IMR-90 (cell line): Measurements from ENCODE around the gene CUEDC2. TPM values are rescaled to one million over a fixed set of nuclear protein-coding genes. Genes with fewer than 3 reads are reported as not detected.
A peak's percentile ranks its signal among the peaks of the same experiment; 100 is the strongest.

ENCODE experiments used
- ATAC-seq: fragments of 200-7000 bp; cut with Tn5 transposase; 2 replicates; pipeline ENCODE4 v1.9.1; 2020; ENCODE audit warnings: low read depth, mild to moderate bottlenecking, moderate library complexity
- BruUV-seq: library from RNA; stranded (reverse); fragments of 400-500 nt; replicated peaks from 2 replicates; lab custom pipeline; 2021; lab: Mats Ljungman, UMichigan
- CTCF ChIA-PET: fragments of 300-600 bp; formaldehyde crosslinking; extraction: SDS; loops from one replicate; lab custom pipeline; 2021; ENCODE audit warnings: antibody characterized with exemption; lab: Yijun Ruan, JAX
- POLR2A ChIA-PET: fragments of 300-600 bp; sonication (Branson Sonifier 250); formaldehyde crosslinking; loops from one replicate; lab custom pipeline; 2022; ENCODE audit warnings: antibody characterized with exemption; ENCODE audit not compliant: unreplicated experiment; lab: Charles Lee
- DNase-seq: peaks from one replicate; pipeline ENCODE4 v3.0.0; 2013
- H2AFZ ChIP-seq: replicated peaks from 2 replicates; pipeline ENCODE3; 2013; ENCODE audit warnings: low read length, mild to moderate bottlenecking; ENCODE audit not compliant: poor library complexity
- H2AK5ac ChIP-seq: 2 replicates; pipeline ENCODE4 v1.6.1; 2013; ENCODE audit warnings: low read depth, low read length, inconsistent platforms
- H2AK9ac ChIP-seq: replicated peaks from 2 replicates; pipeline ENCODE3; 2013; ENCODE audit warnings: mild to moderate bottlenecking, low read depth, low read length, moderate library complexity; ENCODE audit not compliant: poor library complexity
- H2BK120ac ChIP-seq: 2 replicates; pipeline ENCODE4 v1.6.1; 2013; ENCODE audit warnings: low read depth, low read length, inconsistent platforms
- H2BK15ac ChIP-seq: 3 replicates; pipeline ENCODE4 v1.6.1; 2013; ENCODE audit warnings: low read depth, low read length, inconsistent platforms
- H2BK20ac ChIP-seq: 2 replicates; pipeline ENCODE4 v1.6.1; 2013; ENCODE audit warnings: low read depth, mild to moderate bottlenecking, inconsistent platforms, low read length, moderate library complexity
- H2BK5ac ChIP-seq: 2 replicates; pipeline ENCODE4 v1.6.1; 2013; ENCODE audit warnings: mild to moderate bottlenecking, low read depth, low read length, inconsistent platforms; ENCODE audit not compliant: poor library complexity, severe bottlenecking
- H3K14ac ChIP-seq: replicated peaks from 2 replicates; pipeline ENCODE4 v1.6.1; 2013; ENCODE audit warnings: low read depth, low read length, inconsistent platforms
- H3K18ac ChIP-seq: 2 replicates; pipeline ENCODE4 v1.6.1; 2013; ENCODE audit warnings: low read depth, low read length, control low read depth
- H3K23ac ChIP-seq: 2 replicates; pipeline ENCODE4 v1.6.1; 2013; ENCODE audit warnings: low read depth, low read length, inconsistent platforms
- H3K27ac ChIP-seq: 2 replicates; pipeline ENCODE4 v1.5.1; 2013; ENCODE audit warnings: mild to moderate bottlenecking, control low read depth, low read length; ENCODE audit not compliant: insufficient read depth
- H3K27me3 ChIP-seq: 2 replicates; pipeline ENCODE4 v1.6.1; 2013; ENCODE audit warnings: low read length; ENCODE audit not compliant: control insufficient read depth, insufficient read depth
- H3K36me3 ChIP-seq: 2 replicates; pipeline ENCODE4 v1.6.1; 2013; ENCODE audit warnings: low read length, mixed read lengths; ENCODE audit not compliant: control insufficient read depth, insufficient read depth
- H3K4ac ChIP-seq: 2 replicates; pipeline ENCODE4 v1.6.1; 2013; ENCODE audit warnings: low read depth, low read length, inconsistent platforms
- H3K4me1 ChIP-seq: 2 replicates; pipeline ENCODE4 v1.6.1; 2013; ENCODE audit warnings: low read length, mixed read lengths; ENCODE audit not compliant: control insufficient read depth, insufficient read depth
- H3K4me2 ChIP-seq: 2 replicates; pipeline ENCODE4 v1.6.1; 2013; ENCODE audit warnings: low read depth, mild to moderate bottlenecking, control low read depth, low read length, moderate library complexity
- H3K4me3 ChIP-seq: 2 replicates; pipeline ENCODE4 v1.5.1; 2013; ENCODE audit warnings: low read depth, mild to moderate bottlenecking, control low read depth, low read length, moderate library complexity; ENCODE audit not compliant: insufficient read depth
- H3K56ac ChIP-seq: 2 replicates; pipeline ENCODE4 v1.6.1; 2013; ENCODE audit warnings: low read length, inconsistent platforms; ENCODE audit not compliant: insufficient read depth; ENCODE audit errors: extremely low read depth
- H3K79me1 ChIP-seq, 2 experiments: 2 replicates each; pipeline ENCODE4 v1.6.1; 2013; ENCODE audit warnings: low read length in 2 of 2, inconsistent platforms in 1 of 2, low read depth in 1 of 2
- H3K9ac ChIP-seq: 2 replicates; pipeline ENCODE4 v1.6.1; 2013; ENCODE audit warnings: low read depth, low read length, control low read depth
- H3K9me1 ChIP-seq: 2 replicates; pipeline ENCODE4 v1.6.1; 2013; ENCODE audit warnings: low read length, inconsistent platforms; ENCODE audit not compliant: insufficient read depth
- H3K9me3 ChIP-seq: 2 replicates; pipeline ENCODE4 v1.6.1; 2013; ENCODE audit warnings: low read length; ENCODE audit not compliant: control insufficient read depth, insufficient read depth
- H4K20me1 ChIP-seq: 2 replicates; pipeline ENCODE4 v1.6.1; 2013; ENCODE audit warnings: low read length, inconsistent platforms; ENCODE audit not compliant: insufficient read depth
- H4K5ac ChIP-seq: 2 replicates; pipeline ENCODE4 v1.6.1; 2013; ENCODE audit warnings: mild to moderate bottlenecking, low read depth, low read length, control low read depth
- H4K8ac ChIP-seq, 2 experiments: 2 replicates each; pipeline ENCODE4 v1.6.1; 2013; ENCODE audit warnings: low read depth in 2 of 2, low read length in 2 of 2, control low read depth in 1 of 2, inconsistent platforms in 1 of 2
- H4K91ac ChIP-seq: 2 replicates; pipeline ENCODE4 v1.6.1; 2013; ENCODE audit warnings: low read depth, low read length, inconsistent platforms; ENCODE audit not compliant: insufficient read depth
- BHLHE40 ChIP-seq: fragments of 150-350 bp; IDR thresholded peaks from 2 replicates; pipeline ENCODE4 v1.6.1; 2016; ENCODE audit warnings: mild to moderate bottlenecking, low read depth, low read length
- CEBPB ChIP-seq: IDR thresholded peaks from 2 replicates; pipeline ENCODE4 v1.6.1; 2012; ENCODE audit warnings: low read depth, low read length, improper control_type of control experiment
- CHD1 ChIP-seq: IDR thresholded peaks from 2 replicates; pipeline ENCODE4 v1.6.1; 2012; ENCODE audit warnings: low read depth, low read length, improper control_type of control experiment
- FOS ChIP-seq: fragments of 150-350 bp; IDR thresholded peaks from 2 replicates; pipeline ENCODE4 v1.6.1; 2016; ENCODE audit warnings: low read depth, low read length
- MAFK ChIP-seq: IDR thresholded peaks from 2 replicates; pipeline ENCODE4 v1.6.1; 2012; ENCODE audit warnings: low read depth, low read length, improper control_type of control experiment
- MAZ ChIP-seq: IDR thresholded peaks from 2 replicates; pipeline ENCODE4 v1.6.1; 2012; ENCODE audit warnings: low read depth, mild to moderate bottlenecking, low read length, improper control_type of control experiment, moderate library complexity, borderline replicate concordance
- MXI1 ChIP-seq: IDR thresholded peaks from 2 replicates; pipeline ENCODE4 v1.6.1; 2012; ENCODE audit warnings: low read depth, mild to moderate bottlenecking, low read length, moderate library complexity, borderline replicate concordance
- NFE2L2 ChIP-seq: fragments of 150-350 bp; IDR thresholded peaks from 2 replicates; pipeline ENCODE4 v1.6.1; 2016; ENCODE audit warnings: low read depth, mild to moderate bottlenecking, low read length
- POLR2A ChIP-seq: IDR thresholded peaks from 2 replicates; pipeline ENCODE4 v1.6.1; 2012; ENCODE audit warnings: mild to moderate bottlenecking, low read depth, low read length
- RAD21 ChIP-seq: IDR thresholded peaks from 2 replicates; pipeline ENCODE4 v1.6.1; 2012; ENCODE audit warnings: low read length, improper control_type of control experiment
- RFX5 ChIP-seq: IDR thresholded peaks from 2 replicates; pipeline ENCODE4 v1.8.0; 2012; ENCODE audit warnings: low read depth, mild to moderate bottlenecking, low read length, moderate library complexity
- SMC3 ChIP-seq: fragments of 150-350 bp; IDR thresholded peaks from 2 replicates; pipeline ENCODE4 v1.6.1; 2016; ENCODE audit warnings: low read depth, mild to moderate bottlenecking, antibody characterized with exemption, low read length, moderate library complexity
- USF2 ChIP-seq: fragments of 150-350 bp; IDR thresholded peaks from 2 replicates; pipeline ENCODE4 v1.6.1; 2017; ENCODE audit warnings: mild to moderate bottlenecking, antibody characterized with exemption, low read length, low read depth
- WGBS, 2 experiments: methylation state at CpG; one replicate each; pipeline versions ENCODE4 v1.1.5 to v1.1.7; 2013; ENCODE audit warnings: missing lambda C conversion rate in 2 of 2; ENCODE audit not compliant: insufficient read length in 1 of 2; ENCODE audit errors: extremely low coverage in 2 of 2; 5-methylcytosine and 5-hydroxymethylcytosine counted together
- dilution Hi-C: fragments of 300-500 bp; cut with HindIII; formaldehyde crosslinking; loops from one replicate; pipeline ENCODE4 v1.14.3; 2018; ENCODE audit warnings: low sequenced_read_pairs; ENCODE audit not compliant: unreplicated experiment
- in situ Hi-C: fragments of 300-500 bp; cut with MboI; formaldehyde crosslinking; loops from 3 replicates; pipeline ENCODE4 v1.14.3; 2019; ENCODE audit warnings: low sequenced_read_pairs, inconsistent platforms, mixed read lengths
- intact Hi-C: fragments of 100-400 bp; cut with micrococcal nuclease; formaldehyde crosslinking; loops from 2 replicates; pipeline ENCODE4 v1.10.0; 2022
- polyA plus RNA-seq, 3 experiments: library from polyadenylated mRNA; depleted of rRNA; stranded (reverse); fragments of >200 nt; gene quantifications; 2 replicates each; pipeline ENCODE4 v1.2.3, GENCODE V29; 2012; ENCODE audit warnings: low replicate concordance in 1 of 3
- total RNA-seq: library from RNA; depleted of rRNA; stranded (reverse); fragments of >200 nt; gene quantifications from 2 replicates; pipeline ENCODE4 v1.2.3, GENCODE V29; 2012
- TF ChIP-seq, protein P1 (sequence below): conservative IDR thresholded peaks from 2 replicates; pipeline ENCODE4 v1.5.1; 2012; ENCODE audit warnings: mild to moderate bottlenecking, low read depth, low read length, improper control_type of control experiment

The CUEDC2 gene
- total and polyA plus RNA-seq, 2 of the 4 experiments (the other 2 are of a cell fraction): 55.7 to 84.9 TPM

- H2BK15ac ChIP-seq: peak overlapping the region; percentile 28; the same call in 1 of the 3 replicates
- H2BK120ac ChIP-seq: no peak overlapping the region; the same call in 1 of the 2 replicates
- H3K79me1 ChIP-seq: peaks cover 0 to 4% of the 10 kb centered on the region in 2 experiments; a peak in 1 of 4 replicates
- H3K23ac ChIP-seq: peak overlapping the region; percentile 71
- H3K4ac ChIP-seq: peak overlapping the region; percentile 52
- 33% methylated on average over 6 of the region's 24 CpGs; no CpG with 5 or more reads in 1 of the 2 experiments for WGBS, 2 experiments
- in situ Hi-C loops (no loop called here), dilution Hi-C loops (no loop called here), intact Hi-C loops (no loop called here)
- H2BK5ac ChIP-seq: no peak overlapping the region
- 0 out of 2 replicates have a peak overlapping the region, but pooled peaks have one; percentile 52 for H3K14ac ChIP-seq
- H2AK5ac ChIP-seq: peak overlapping the region; percentile 83
- 0 out of 2 replicates have a peak overlapping the region, but pooled peaks have one; percentile 8 for H4K5ac ChIP-seq
- DNase-seq (no peak), ATAC-seq (no peak)
- H2BK20ac ChIP-seq: peak overlapping the region; percentile 41; the same call in 1 of the 2 replicates
- peak overlapping the region; percentile 20 for H3K9ac ChIP-seq
- H3K9me1 ChIP-seq: peaks cover 11% of the 10 kb centered on the region; the same call in 1 of the 2 replicates
- no peaks in the 10 kb centered on the region for H3K36me3 ChIP-seq
- H3K18ac ChIP-seq: no peak overlapping the region; the same call in 1 of the 2 replicates
- peak overlapping the region; percentile 36 for H3K4me2 ChIP-seq
- peak overlapping the region; percentile 49; the same call in 1 of the 2 replicates for H4K91ac ChIP-seq
- no peaks in the 10 kb centered on the region for H3K9me3 ChIP-seq
- no peaks in the 10 kb centered on the region; the same call in 1 of the 2 replicates for H4K20me1 ChIP-seq
- H2AFZ ChIP-seq: peak overlapping the region; percentile 89
- peak overlapping the region; percentile 71 for H2AK9ac ChIP-seq
- H3K27me3 ChIP-seq: peaks cover 57% of the 10 kb centered on the region
- H3K27ac ChIP-seq: peak overlapping the region; percentile 8
- H3K4me3 ChIP-seq: peak overlapping the region; percentile 80
- H3K56ac ChIP-seq: no peak overlapping the region; the same call in 1 of the 2 replicates
- POLR2A ChIA-PET: no interaction called here
- peaks cover 8% of the 10 kb centered on the region; the same call in 1 of the 2 replicates for H3K4me1 ChIP-seq
- CTCF ChIA-PET: interaction anchor here (0.6 to 1.2 kb wide), 3 partner anchors 8 to 13 kb away, joined by 3 read pairs; no protein-coding TSS in a partner anchor
- H4K8ac ChIP-seq: peak overlapping the region; percentile 23 to 66; a peak in 3 of 4 replicates
- BruUV-seq: no TSS peak
- TF ChIP-seq BHLHE40 (no peak), CEBPB (no peak), USF2 (no peak), MAZ (no peak), SMC3 (no peak), FOS (no peak), CHD1 (no peak), NFE2L2 (no peak), POLR2A (no peak; the same call in 1 of the 2 replicates), MXI1 (no peak), RAD21 (no peak), MAFK (no peak), RFX5 (no peak)
- TF ChIP-seq, protein P1, sequence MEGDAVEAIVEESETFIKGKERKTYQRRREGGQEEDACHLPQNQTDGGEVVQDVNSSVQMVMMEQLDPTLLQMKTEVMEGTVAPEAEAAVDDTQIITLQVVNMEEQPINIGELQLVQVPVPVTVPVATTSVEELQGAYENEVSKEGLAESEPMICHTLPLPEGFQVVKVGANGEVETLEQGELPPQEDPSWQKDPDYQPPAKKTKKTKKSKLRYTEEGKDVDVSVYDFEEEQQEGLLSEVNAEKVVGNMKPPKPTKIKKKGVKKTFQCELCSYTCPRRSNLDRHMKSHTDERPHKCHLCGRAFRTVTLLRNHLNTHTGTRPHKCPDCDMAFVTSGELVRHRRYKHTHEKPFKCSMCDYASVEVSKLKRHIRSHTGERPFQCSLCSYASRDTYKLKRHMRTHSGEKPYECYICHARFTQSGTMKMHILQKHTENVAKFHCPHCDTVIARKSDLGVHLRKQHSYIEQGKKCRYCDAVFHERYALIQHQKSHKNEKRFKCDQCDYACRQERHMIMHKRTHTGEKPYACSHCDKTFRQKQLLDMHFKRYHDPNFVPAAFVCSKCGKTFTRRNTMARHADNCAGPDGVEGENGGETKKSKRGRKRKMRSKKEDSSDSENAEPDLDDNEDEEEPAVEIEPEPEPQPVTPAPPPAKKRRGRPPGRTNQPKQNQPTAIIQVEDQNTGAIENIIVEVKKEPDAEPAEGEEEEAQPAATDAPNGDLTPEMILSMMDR: no peak
Observed at GRCh38 chr10:102409604-102410428, 22.6 kb downstream of the CUEDC2 start.
